GM23248 (cell line): ENCODE results near the gene SOX13. TPM values are rescaled to one million over a fixed set of nuclear protein-coding genes. Genes with fewer than 3 reads are reported as not detected.
"Not testable (repeated sequence)": the region's sequence is repeated elsewhere in the genome, so short reads cannot be mapped to it uniquely, and the experiment has no call there.

Source experiments
- DNase-seq: peaks from one replicate; pipeline ENCODE4 v3.0.0-alpha.2; 2015
- H2AFZ ChIP-seq: fragments of 200-600 bp; sonication (generic); 2 replicates; pipeline ENCODE4 v1.6.1; 2016; ENCODE audit warnings: antibody characterized with exemption
- H3F3A ChIP-seq: fragments of 200-600 bp; sonication (generic); 2 replicates; pipeline ENCODE4 v1.6.1; 2016; ENCODE audit warnings: mild to moderate bottlenecking, antibody characterized with exemption, mixed run types; ENCODE audit not compliant: insufficient read depth
- H3K27ac ChIP-seq: fragments of 200-600 bp; sonication (generic); 2 replicates; pipeline ENCODE4 v1.5.1; 2016; ENCODE audit warnings: mild to moderate bottlenecking
- H3K27me3 ChIP-seq: fragments of 200-600 bp; sonication (generic); replicated peaks from 2 replicates; pipeline ENCODE4 v1.6.1; 2016; ENCODE audit warnings: mild to moderate bottlenecking; ENCODE audit not compliant: insufficient read depth
- H3K36me3 ChIP-seq: fragments of 200-600 bp; sonication (generic); 2 replicates; pipeline ENCODE4 v1.6.1; 2016; ENCODE audit warnings: low read depth, mild to moderate bottlenecking
- H3K4me1 ChIP-seq: fragments of 200-600 bp; sonication (generic); 2 replicates; pipeline ENCODE4 v1.6.1; 2016; ENCODE audit warnings: mild to moderate bottlenecking; ENCODE audit not compliant: insufficient read depth
- H3K4me2 ChIP-seq: fragments of 200-600 bp; sonication (generic); one replicate; pipeline ENCODE4 v1.6.1; 2016; ENCODE audit warnings: mild to moderate bottlenecking; ENCODE audit not compliant: unreplicated experiment
- H3K4me3 ChIP-seq: fragments of 200-600 bp; sonication (generic); 2 replicates; pipeline ENCODE4 v1.5.1; 2016; ENCODE audit warnings: mild to moderate bottlenecking
- H3K79me2 ChIP-seq: fragments of 200-600 bp; sonication (generic); 2 replicates; pipeline ENCODE4 v1.6.1; 2016; ENCODE audit warnings: mild to moderate bottlenecking; ENCODE audit not compliant: insufficient read depth
- H3K9ac ChIP-seq: fragments of 200-600 bp; sonication (generic); 2 replicates; pipeline ENCODE4 v1.6.1; 2016; ENCODE audit warnings: mild to moderate bottlenecking
- H3K9me2 ChIP-seq: fragments of 200-600 bp; sonication (generic); 2 replicates; pipeline ENCODE4 v1.6.1; 2016; ENCODE audit warnings: mixed run types, mild to moderate bottlenecking, moderate library complexity; ENCODE audit not compliant: insufficient read depth
- H3K9me3 ChIP-seq: fragments of 200-600 bp; sonication (generic); one replicate; pipeline ENCODE4 v1.6.1; 2017; ENCODE audit warnings: low read depth
- H4K20me1 ChIP-seq: fragments of 200-600 bp; sonication (generic); 2 replicates; pipeline ENCODE4 v1.6.0; 2016; ENCODE audit not compliant: insufficient read depth
- EZH2 ChIP-seq: fragments of 200-600 bp; sonication (generic); IDR thresholded peaks from 2 replicates; pipeline ENCODE4 v1.6.1; 2018; ENCODE audit warnings: antibody characterized with exemption, mild to moderate bottlenecking; ENCODE audit not compliant: insufficient read depth, poor library complexity, severe bottlenecking
- EZH2phosphoT487 ChIP-seq: fragments of 200-600 bp; sonication (generic); IDR thresholded peaks from 2 replicates; pipeline ENCODE4 v1.6.1; 2018; ENCODE audit warnings: antibody characterized with exemption, moderate library complexity, mild to moderate bottlenecking, low read depth; ENCODE audit not compliant: insufficient read depth
- WGBS, 2 experiments: methylation state at CpG; one replicate each; pipeline ENCODE4 v1.1.6; 2015 to 2017; ENCODE audit warnings: low lambda C conversion rate in 2 of 2, low coverage in 1 of 2; ENCODE audit errors: missing lambda C conversion rate in 2 of 2; 5-methylcytosine and 5-hydroxymethylcytosine counted together
- in situ Hi-C: fragments of 300-500 bp; cut with MboI; formaldehyde crosslinking; loops from 2 replicates; pipeline ENCODE4 v1.15.0; 2020
- polyA plus RNA-seq: library from polyadenylated mRNA; unstranded; fragments of >200 nt; fragmentation: Nextera tagmentation; extraction: Ambion mirVana; gene quantifications from 2 replicates; pipeline ENCODE4 v1.2.1, GENCODE V29; 2016
- total RNA-seq: library from RNA; depleted of rRNA; stranded (reverse); fragments of >200 nt; shearing (Covaris generic); gene quantifications from 2 replicates; pipeline ENCODE4 v1.2.3, GENCODE V29; 2014

SOX13 gene
- total and polyA plus RNA-seq, 2 experiments from 2014 or later, result 3.0 to 5.5 TPM

DNA sequence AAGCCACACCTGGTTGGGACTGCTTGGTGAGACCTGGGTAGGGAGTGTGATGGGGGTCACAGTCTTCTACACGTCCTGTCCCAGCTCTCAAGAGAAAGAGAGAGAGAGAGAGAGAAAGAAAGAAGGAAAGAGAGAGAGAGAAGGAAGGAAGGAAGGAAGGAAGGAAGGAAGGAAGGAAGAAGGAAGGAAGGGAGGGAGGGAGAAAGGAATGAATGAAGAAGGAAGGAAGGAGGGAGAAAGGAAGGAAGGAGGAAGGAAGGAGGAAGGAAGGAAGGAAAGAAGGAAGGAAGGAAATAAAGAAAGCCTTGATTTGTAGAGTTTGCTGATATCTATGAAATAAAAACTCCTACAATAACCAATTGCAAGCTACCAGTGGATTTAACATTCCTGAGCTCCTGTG is 28.5 kb upstream of the SOX13 start:
- in situ Hi-C loops, result no loop called here
- 44 to 53% methylated on average over 1 of the region's 1 CpG for WGBS, 2 experiments

GRCh38 chr1:204045430-204045829 is 27.5 kb upstream of the SOX13 start:
- no peak overlapping the region for H3K4me2 ChIP-seq
- H3K9me2 ChIP-seq, result no peaks in the 10 kb centered on the region
- in situ Hi-C loops, result no loop called here
- no peak for DNase-seq
- H3K4me1 ChIP-seq, result peaks cover 16% of the 10 kb centered on the region
- 0 out of 2 replicates have a peak, but pooled peaks cover 3% of the 10 kb centered on the region for H3F3A ChIP-seq
- 74 to 77% methylated on average over 7 to 8 of the region's 8 CpGs for WGBS, 2 experiments
- H3K27ac ChIP-seq, result no peak overlapping the region
- H3K79me2 ChIP-seq, result no peaks in the 10 kb centered on the region
- no peak for TF ChIP-seq EZH2phosphoT487
- TF ChIP-seq EZH2, result no peak
- H3K9ac ChIP-seq, result no peak overlapping the region
- H3K4me3 ChIP-seq, result no peak overlapping the region
- H3K27me3 ChIP-seq, result no peaks in the 10 kb centered on the region
- H4K20me1 ChIP-seq, result no peaks in the 10 kb centered on the region
- H3K36me3 ChIP-seq, result no peaks in the 10 kb centered on the region
- H3K9me3 ChIP-seq, result no peaks in the 10 kb centered on the region
- no peak overlapping the region for H2AFZ ChIP-seq

More for the DNA sequence above, 28.5 kb upstream of the SOX13 start:
- no peak overlapping the region for H3K27ac ChIP-seq
- no peak overlapping the region for H3K4me2 ChIP-seq
- H4K20me1 ChIP-seq, result no peaks in the 10 kb centered on the region
- H3K4me1 ChIP-seq, result peaks cover 16% of the 10 kb centered on the region
- H3K4me3 ChIP-seq, result no peak overlapping the region
- H2AFZ ChIP-seq, result no peak overlapping the region
- 0 out of 2 replicates have a peak, but pooled peaks cover 3% of the 10 kb centered on the region for H3F3A ChIP-seq
- no peak overlapping the region for H3K9ac ChIP-seq
- no peaks in the 10 kb centered on the region for H3K9me2 ChIP-seq
- H3K9me3 ChIP-seq, result no peaks in the 10 kb centered on the region
- no peaks in the 10 kb centered on the region for H3K36me3 ChIP-seq
- no peaks in the 10 kb centered on the region for H3K79me2 ChIP-seq
- H3K27me3 ChIP-seq, result no peaks in the 10 kb centered on the region
- TF ChIP-seq EZH2phosphoT487 (no peak), EZH2 (no peak)
- DNase-seq, result no peak

GRCh38 chr1:204046346-204046745 is 26.6 kb upstream of the SOX13 start:
- Histone ChIP-seq H3K4me1 (peaks cover 10% of the 10 kb centered on the region), H2AFZ (no peak overlapping the region), H3K4me3 (no peak overlapping the region), H3K9me3 (no peaks in the 10 kb centered on the region), H3K9me2 (no peaks in the 10 kb centered on the region), H3K27me3 (no peaks in the 10 kb centered on the region), H3K27ac (no peak overlapping the region), H3K9ac (no peak overlapping the region), H3K36me3 (no peaks in the 10 kb centered on the region), H4K20me1 (no peaks in the 10 kb centered on the region), H3K79me2 (no peaks in the 10 kb centered on the region), H3K4me2 (no peak overlapping the region), H3F3A (0 out of 2 replicates have a peak, but pooled peaks cover 3% of the 10 kb centered on the region)
- in situ Hi-C loops, result no loop called here
- TF ChIP-seq EZH2, result no peak
- TF ChIP-seq EZH2phosphoT487, result no peak
- DNase-seq, result no peak
- 93 to 94% methylated on average over 5 of the region's 5 CpGs for WGBS, 2 experiments

DNA sequence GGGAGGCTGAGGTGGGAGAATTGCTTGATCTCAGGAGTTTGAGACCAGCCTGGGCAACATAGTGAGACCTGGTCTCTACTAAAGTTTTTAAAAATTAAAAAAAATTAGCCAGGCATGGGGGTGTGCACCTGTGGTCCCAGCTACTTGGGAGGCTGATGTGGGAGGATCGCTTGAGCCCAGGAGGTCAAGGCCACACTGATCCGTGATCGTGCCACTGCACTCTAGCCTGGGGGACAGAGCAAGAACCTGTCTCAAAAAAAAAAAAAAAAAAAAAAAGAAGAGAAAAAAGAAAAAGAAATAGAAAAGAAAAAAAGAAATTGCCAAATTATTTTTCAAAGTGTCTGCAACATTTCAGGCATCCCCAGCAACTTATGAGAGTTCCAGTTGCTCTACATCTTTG is 24.1 kb upstream of the SOX13 start:
- H3K9me2 ChIP-seq, H3K4me2 ChIP-seq, H3K27ac ChIP-seq, H3K27me3 ChIP-seq, H3K36me3 ChIP-seq, H4K20me1 ChIP-seq, H3K4me1 ChIP-seq, H3K9me3 ChIP-seq, DNase-seq, in situ Hi-C loops, H3F3A ChIP-seq, H3K79me2 ChIP-seq, H3K9ac ChIP-seq, H3K4me3 ChIP-seq, H2AFZ ChIP-seq: not testable (repeated sequence)
- 94 to 97% methylated on average over 3 of the region's 3 CpGs for WGBS, 2 experiments

DNA sequence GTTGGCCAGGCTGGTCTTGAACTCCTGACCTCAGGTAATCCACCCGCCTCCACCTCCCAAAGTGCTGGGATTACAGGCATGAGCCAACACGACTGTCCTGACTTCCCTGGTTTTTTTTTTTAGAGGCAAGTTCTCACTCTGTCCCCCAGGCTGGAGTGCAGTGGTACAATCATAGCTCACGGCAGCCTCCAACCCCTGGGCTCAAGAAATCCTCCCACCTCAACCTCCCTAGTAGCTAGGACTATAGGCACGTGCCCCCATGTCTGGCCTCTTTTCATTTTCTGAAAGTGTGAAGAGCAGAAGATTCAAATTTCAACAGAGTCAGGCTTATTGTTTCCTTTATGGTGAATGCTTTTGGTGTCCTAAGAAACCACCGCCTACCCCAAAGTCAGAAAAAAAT is 21.7 kb upstream of the SOX13 start:
- in situ Hi-C loops, result no loop called here
- H2AFZ ChIP-seq, result no peak overlapping the region
- no peak for TF ChIP-seq EZH2
- no peak for TF ChIP-seq EZH2phosphoT487
- no peaks in the 10 kb centered on the region for H4K20me1 ChIP-seq
- H3K9me3 ChIP-seq, result no peaks in the 10 kb centered on the region
- no peak overlapping the region for H3K27ac ChIP-seq
- H3K4me2 ChIP-seq, result no peak overlapping the region
- no peak overlapping the region for H3K4me3 ChIP-seq
- no peaks in the 10 kb centered on the region for H3K9me2 ChIP-seq
- no peaks in the 10 kb centered on the region for H3K36me3 ChIP-seq
- WGBS, 2 experiments, result 56 to 62% methylated on average over 5 of the region's 5 CpGs
- no peaks in the 10 kb centered on the region for H3K27me3 ChIP-seq
- H3K9ac ChIP-seq, result no peak overlapping the region
- H3K4me1 ChIP-seq, result no peaks in the 10 kb centered on the region
- no peaks in the 10 kb centered on the region for H3K79me2 ChIP-seq
- peaks cover 6% of the 10 kb centered on the region; the same call in 1 of the 2 replicates for H3F3A ChIP-seq
- no peak for DNase-seq
